WTC11 (cell line): ENCODE data around the gene MEF2D. TPM values are rescaled to one million over a fixed set of nuclear protein-coding genes. Genes with fewer than 3 reads are reported as not detected.

Experiments
- ATAC-seq: fragments of 200-7000 bp; cut with Tn5 transposase; 2 replicates; pipeline ENCODE4 v1.10.0; 2021; ENCODE audit warnings: mild to moderate bottlenecking, moderate library complexity
- CTCF ChIA-PET: fragments of 300-600 bp; sonication (Branson Sonifier 250); formaldehyde crosslinking; loops from one replicate; lab custom pipeline; 2021; ENCODE audit warnings: antibody characterized with exemption; lab: Charles Lee
- POLR2A ChIA-PET: fragments of 350-600 bp; sonication (Branson Sonifier 250); formaldehyde crosslinking; loops from one replicate; lab custom pipeline; 2021; ENCODE audit warnings: antibody characterized with exemption; lab: Charles Lee
- DNase-seq: peaks from one replicate; pipeline ENCODE4 v3.0.0; 2021; ENCODE audit warnings: low spot score
- H3K27ac Mint-ChIP-seq: 2 replicates; pipeline ENCODE4 v1.8.0; 2021; ENCODE audit warnings: mixed read lengths
- H3K27me3 Mint-ChIP-seq: 2 replicates; pipeline ENCODE4 v1.8.0; 2021; ENCODE audit warnings: low read depth, mild to moderate bottlenecking, moderate library complexity, mixed read lengths
- H3K36me3 Mint-ChIP-seq: 2 replicates; pipeline ENCODE4 v1.8.0; 2021; ENCODE audit warnings: mixed read lengths
- H3K4me1 Mint-ChIP-seq: 2 replicates; pipeline ENCODE4 v1.8.0; 2022; ENCODE audit warnings: mixed read lengths
- H3K4me3 Mint-ChIP-seq: 2 replicates; pipeline ENCODE4 v1.8.0; 2021; ENCODE audit warnings: mild to moderate bottlenecking, moderate library complexity, mixed read lengths
- H3K9me3 Mint-ChIP-seq: 2 replicates; pipeline ENCODE4 v1.8.0; 2021; ENCODE audit warnings: mixed read lengths
- AR ChIP-seq: fragments of 250-450 bp; sonication (Bioruptor Pico); IDR thresholded peaks from 2 replicates; pipeline ENCODE4 v1.9.0; 2021; ENCODE audit warnings: mild to moderate bottlenecking
- CREB1 ChIP-seq: sonication (generic); formaldehyde crosslinking; IDR thresholded peaks from 2 replicates; pipeline ENCODE4 v1.8.0; 2023; ENCODE audit warnings: mild to moderate bottlenecking, missing genetic modification reagents
- E2F4 ChIP-seq: sonication (generic); formaldehyde crosslinking; IDR thresholded peaks from 2 replicates; pipeline ENCODE4 v1.8.1; 2022; ENCODE audit warnings: low read depth, mild to moderate bottlenecking, moderate library complexity, missing genetic modification reagents, borderline replicate concordance
- EMX1 ChIP-seq: fragments of 250-450 bp; sonication (Bioruptor Pico); IDR thresholded peaks from 2 replicates; pipeline ENCODE4 v1.8.0; 2021; ENCODE audit warnings: mild to moderate bottlenecking
- ESRRA ChIP-seq: sonication (generic); formaldehyde crosslinking; IDR thresholded peaks from 2 replicates; pipeline ENCODE4 v1.8.1; 2022; ENCODE audit warnings: mild to moderate bottlenecking, missing genetic modification reagents, borderline replicate concordance
- GTF2I ChIP-seq: fragments of 250-450 bp; sonication (Bioruptor Pico); conservative IDR thresholded peaks from 2 replicates; pipeline ENCODE4 v1.4.0; 2021; ENCODE audit warnings: mild to moderate bottlenecking
- JAZF1 ChIP-seq: fragments of 250-450 bp; sonication (Bioruptor Pico); IDR thresholded peaks from 2 replicates; pipeline ENCODE4 v1.9.0; 2021; ENCODE audit warnings: moderate library complexity, mild to moderate bottlenecking, inconsistent platforms
- NFYB ChIP-seq: sonication (generic); formaldehyde crosslinking; conservative IDR thresholded peaks from 2 replicates; pipeline ENCODE4 v1.8.0; 2022; ENCODE audit warnings: low read depth, missing genetic modification reagents
- NR1H2 ChIP-seq: sonication (generic); formaldehyde crosslinking; IDR thresholded peaks from 2 replicates; pipeline ENCODE4 v1.9.0; 2021; ENCODE audit warnings: mild to moderate bottlenecking, moderate library complexity, missing genetic modification reagents
- OVOL2 ChIP-seq: fragments of 250-450 bp; sonication (Bioruptor Pico); IDR thresholded peaks from 2 replicates; pipeline ENCODE4 v1.9.0; 2021; ENCODE audit warnings: mild to moderate bottlenecking, borderline replicate concordance
- SMAD3 ChIP-seq: sonication (generic); formaldehyde crosslinking; IDR thresholded peaks from 2 replicates; pipeline ENCODE4 v1.8.0; 2022; ENCODE audit warnings: missing genetic modification reagents, mild to moderate bottlenecking, borderline replicate concordance
- TEAD1 ChIP-seq: sonication (generic); formaldehyde crosslinking; IDR thresholded peaks from 2 replicates; pipeline ENCODE4 v1.8.0; 2022; ENCODE audit warnings: mild to moderate bottlenecking, missing genetic modification reagents
- TP53 ChIP-seq: sonication (generic); formaldehyde crosslinking; IDR thresholded peaks from 2 replicates; pipeline ENCODE4 v1.8.1; 2023; ENCODE audit warnings: mild to moderate bottlenecking, missing genetic modification reagents
- ZBTB21 ChIP-seq: sonication (generic); formaldehyde crosslinking; IDR thresholded peaks from 2 replicates; pipeline ENCODE4 v1.8.1; 2023; ENCODE audit warnings: mild to moderate bottlenecking, missing genetic modification reagents, borderline replicate concordance
- ZNF138 ChIP-seq: sonication (generic); formaldehyde crosslinking; conservative IDR thresholded peaks from 2 replicates; pipeline ENCODE4 v1.8.1; 2022; ENCODE audit warnings: mild to moderate bottlenecking, moderate library complexity, missing genetic modification reagents
- ZSCAN18 ChIP-seq: fragments of 250-450 bp; sonication (Bioruptor Pico); IDR thresholded peaks from 2 replicates; pipeline ENCODE4 v2.1.2; 2022; ENCODE audit warnings: mild to moderate bottlenecking, moderate library complexity
- total RNA-seq: library from RNA; stranded (reverse); gene quantifications from 3 replicates; pipeline ENCODE4 v1.2.3, GENCODE V29; 2021
- TF ChIP-seq, protein P1 (sequence below): sonication (generic); formaldehyde crosslinking; IDR thresholded peaks from 2 replicates; pipeline ENCODE4 v1.8.1; 2023; ENCODE audit warnings: mild to moderate bottlenecking, missing genetic modification reagents
- TF ChIP-seq, protein P2 (sequence below): sonication (generic); formaldehyde crosslinking; IDR thresholded peaks from 2 replicates; pipeline ENCODE4 v1.8.1; 2022; ENCODE audit warnings: mild to moderate bottlenecking, missing genetic modification reagents, moderate library complexity, borderline replicate concordance
- TF ChIP-seq, protein P3 (sequence below): fragments of 250-450 bp; sonication (Bioruptor Pico); IDR thresholded peaks from 2 replicates; pipeline ENCODE4 v1.8.0; 2021; ENCODE audit warnings: mild to moderate bottlenecking
- TF ChIP-seq, protein P4 (sequence below): sonication (generic); formaldehyde crosslinking; IDR thresholded peaks from 2 replicates; pipeline ENCODE4 v1.8.0; 2022; ENCODE audit warnings: missing genetic modification reagents

MEF2D gene
- total RNA-seq, 1 experiment from 2014 or later = 24.1 TPM

DNA sequence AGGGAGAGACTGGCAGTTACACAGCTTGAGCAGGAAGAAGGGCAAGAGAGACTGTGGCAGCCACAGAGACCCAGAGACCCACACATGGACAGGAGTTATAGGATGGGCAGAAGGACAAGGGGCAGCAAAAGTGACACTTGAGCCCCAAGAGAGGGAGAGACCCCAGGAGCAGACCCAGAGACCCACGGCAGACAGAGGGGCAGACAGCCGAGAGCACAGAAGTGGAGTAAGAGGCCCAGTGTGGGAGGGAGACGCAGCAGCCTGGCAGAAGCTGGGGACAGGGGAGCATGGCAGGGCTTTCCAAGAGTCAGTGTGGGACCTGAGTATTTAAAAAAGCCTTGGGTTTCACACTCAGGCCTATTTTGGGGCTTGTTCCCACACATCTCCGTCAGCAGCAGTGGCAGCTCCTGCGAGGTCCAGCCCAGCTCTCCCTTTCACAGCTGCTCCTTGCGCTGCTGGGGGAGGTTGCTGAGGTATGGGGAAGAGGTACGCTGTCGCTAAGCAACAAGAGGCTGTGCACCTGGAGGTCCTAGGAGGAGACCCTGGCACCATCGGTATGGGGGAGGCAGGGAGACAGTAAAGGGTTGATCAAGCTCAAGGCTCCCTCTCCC, 9.0 kb upstream of the MEF2D start:
- CTCF ChIA-PET = interaction anchor here (0.9 to 2.5 kb wide), 6 partner anchors 11 to 52 kb away, joined by 3 to 18 read pairs (median 5); no protein-coding TSS in a partner anchor

GRCh38 chr1:156508955-156509234, 8.3 kb upstream of the MEF2D start:
- ATAC-seq = no peak
- Mint-ChIP-seq H3K4me1 (peaks cover 39% of the 10 kb centered on the region), H3K27ac (no peak overlapping the region), H3K27me3 (peaks cover 14% of the 10 kb centered on the region), H3K4me3 (no peak overlapping the region), H3K9me3 (no peaks in the 10 kb centered on the region), H3K36me3 (no peaks in the 10 kb centered on the region)
- CTCF ChIA-PET = interaction anchor here (0.5 to 2.5 kb wide), 5 partner anchors 8 to 52 kb away, joined by 3 to 18 read pairs (median 4); no protein-coding TSS in a partner anchor
- POLR2A ChIA-PET = interaction anchor here (0.9 kb wide), 1 partner anchor 17 kb away, joined by 3 read pairs; no protein-coding TSS in a partner anchor
- DNase-seq = no peak
- TF ChIP-seq GTF2I (CRISPR knock-in tag) (no peak), ZSCAN18 (CRISPR knock-in tag) (no peak), OVOL2 (CRISPR knock-in tag) (no peak), AR (no peak), TEAD1 (no peak), ESRRA (CRISPR knock-in tag) (no peak)
- TF ChIP-seq, protein P1, sequence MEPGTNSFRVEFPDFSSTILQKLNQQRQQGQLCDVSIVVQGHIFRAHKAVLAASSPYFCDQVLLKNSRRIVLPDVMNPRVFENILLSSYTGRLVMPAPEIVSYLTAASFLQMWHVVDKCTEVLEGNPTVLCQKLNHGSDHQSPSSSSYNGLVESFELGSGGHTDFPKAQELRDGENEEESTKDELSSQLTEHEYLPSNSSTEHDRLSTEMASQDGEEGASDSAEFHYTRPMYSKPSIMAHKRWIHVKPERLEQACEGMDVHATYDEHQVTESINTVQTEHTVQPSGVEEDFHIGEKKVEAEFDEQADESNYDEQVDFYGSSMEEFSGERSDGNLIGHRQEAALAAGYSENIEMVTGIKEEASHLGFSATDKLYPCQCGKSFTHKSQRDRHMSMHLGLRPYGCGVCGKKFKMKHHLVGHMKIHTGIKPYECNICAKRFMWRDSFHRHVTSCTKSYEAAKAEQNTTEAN (CRISPR knock-in tag) = no peak
- TF ChIP-seq, protein P2, sequence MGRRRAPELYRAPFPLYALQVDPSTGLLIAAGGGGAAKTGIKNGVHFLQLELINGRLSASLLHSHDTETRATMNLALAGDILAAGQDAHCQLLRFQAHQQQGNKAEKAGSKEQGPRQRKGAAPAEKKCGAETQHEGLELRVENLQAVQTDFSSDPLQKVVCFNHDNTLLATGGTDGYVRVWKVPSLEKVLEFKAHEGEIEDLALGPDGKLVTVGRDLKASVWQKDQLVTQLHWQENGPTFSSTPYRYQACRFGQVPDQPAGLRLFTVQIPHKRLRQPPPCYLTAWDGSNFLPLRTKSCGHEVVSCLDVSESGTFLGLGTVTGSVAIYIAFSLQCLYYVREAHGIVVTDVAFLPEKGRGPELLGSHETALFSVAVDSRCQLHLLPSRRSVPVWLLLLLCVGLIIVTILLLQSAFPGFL (CRISPR knock-in tag) = no peak
- TF ChIP-seq, protein P3, sequence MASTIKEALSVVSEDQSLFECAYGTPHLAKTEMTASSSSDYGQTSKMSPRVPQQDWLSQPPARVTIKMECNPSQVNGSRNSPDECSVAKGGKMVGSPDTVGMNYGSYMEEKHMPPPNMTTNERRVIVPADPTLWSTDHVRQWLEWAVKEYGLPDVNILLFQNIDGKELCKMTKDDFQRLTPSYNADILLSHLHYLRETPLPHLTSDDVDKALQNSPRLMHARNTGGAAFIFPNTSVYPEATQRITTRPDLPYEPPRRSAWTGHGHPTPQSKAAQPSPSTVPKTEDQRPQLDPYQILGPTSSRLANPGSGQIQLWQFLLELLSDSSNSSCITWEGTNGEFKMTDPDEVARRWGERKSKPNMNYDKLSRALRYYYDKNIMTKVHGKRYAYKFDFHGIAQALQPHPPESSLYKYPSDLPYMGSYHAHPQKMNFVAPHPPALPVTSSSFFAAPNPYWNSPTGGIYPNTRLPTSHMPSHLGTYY (CRISPR knock-in tag) = no peak

More for the DNA sequence above, 9.0 kb upstream of the MEF2D start:
- POLR2A ChIA-PET = interaction anchor here (0.8 to 0.9 kb wide), 2 partner anchors 8 to 16 kb away, joined by 3 read pairs; no protein-coding TSS in a partner anchor
- no peak overlapping the region for H3K4me3 Mint-ChIP-seq
- ATAC-seq = no peak
- H3K36me3 Mint-ChIP-seq = no peaks in the 10 kb centered on the region
- no peaks in the 10 kb centered on the region for H3K9me3 Mint-ChIP-seq
- no peak overlapping the region for H3K27ac Mint-ChIP-seq
- peaks cover 33% of the 10 kb centered on the region for H3K4me1 Mint-ChIP-seq
- DNase-seq = no peak
- H3K27me3 Mint-ChIP-seq = peaks cover 14% of the 10 kb centered on the region
- TF ChIP-seq SMAD3 (CRISPR knock-in tag) (no peak), EMX1 (CRISPR knock-in tag) (no peak), ZNF138 (no peak), ZBTB21 (CRISPR knock-in tag) (no peak), E2F4 (no peak), CREB1 (CRISPR knock-in tag) (no peak), NFYB (CRISPR knock-in tag) (no peak), OVOL2 (CRISPR knock-in tag) (no peak), TP53 (no peak), ESRRA (CRISPR knock-in tag) (no peak), NR1H2 (no peak), JAZF1 (no peak)
- TF ChIP-seq, protein P4, sequence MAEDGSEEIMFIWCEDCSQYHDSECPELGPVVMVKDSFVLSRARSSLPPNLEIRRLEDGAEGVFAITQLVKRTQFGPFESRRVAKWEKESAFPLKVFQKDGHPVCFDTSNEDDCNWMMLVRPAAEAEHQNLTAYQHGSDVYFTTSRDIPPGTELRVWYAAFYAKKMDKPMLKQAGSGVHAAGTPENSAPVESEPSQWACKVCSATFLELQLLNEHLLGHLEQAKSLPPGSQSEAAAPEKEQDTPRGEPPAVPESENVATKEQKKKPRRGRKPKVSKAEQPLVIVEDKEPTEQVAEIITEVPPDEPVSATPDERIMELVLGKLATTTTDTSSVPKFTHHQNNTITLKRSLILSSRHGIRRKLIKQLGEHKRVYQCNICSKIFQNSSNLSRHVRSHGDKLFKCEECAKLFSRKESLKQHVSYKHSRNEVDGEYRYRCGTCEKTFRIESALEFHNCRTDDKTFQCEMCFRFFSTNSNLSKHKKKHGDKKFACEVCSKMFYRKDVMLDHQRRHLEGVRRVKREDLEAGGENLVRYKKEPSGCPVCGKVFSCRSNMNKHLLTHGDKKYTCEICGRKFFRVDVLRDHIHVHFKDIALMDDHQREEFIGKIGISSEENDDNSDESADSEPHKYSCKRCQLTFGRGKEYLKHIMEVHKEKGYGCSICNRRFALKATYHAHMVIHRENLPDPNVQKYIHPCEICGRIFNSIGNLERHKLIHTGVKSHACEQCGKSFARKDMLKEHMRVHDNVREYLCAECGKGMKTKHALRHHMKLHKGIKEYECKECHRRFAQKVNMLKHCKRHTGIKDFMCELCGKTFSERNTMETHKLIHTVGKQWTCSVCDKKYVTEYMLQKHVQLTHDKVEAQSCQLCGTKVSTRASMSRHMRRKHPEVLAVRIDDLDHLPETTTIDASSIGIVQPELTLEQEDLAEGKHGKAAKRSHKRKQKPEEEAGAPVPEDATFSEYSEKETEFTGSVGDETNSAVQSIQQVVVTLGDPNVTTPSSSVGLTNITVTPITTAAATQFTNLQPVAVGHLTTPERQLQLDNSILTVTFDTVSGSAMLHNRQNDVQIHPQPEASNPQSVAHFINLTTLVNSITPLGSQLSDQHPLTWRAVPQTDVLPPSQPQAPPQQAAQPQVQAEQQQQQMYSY (CRISPR knock-in tag) = no peak
- TF ChIP-seq, protein P3 (CRISPR knock-in tag) = no peak
